ENCODE results near the gene HACD3. TPM values are rescaled to one million over a fixed set of nuclear protein-coding genes. Genes with fewer than 3 reads are reported as not detected.

Gene HACD3
- total and polyA plus RNA-seq, 9 of the 15 experiments (the other 6 are each of a cell fraction or from before 2014, with no cell fraction given) = 48.1 to 117 (median 72.8) TPM

DNA sequence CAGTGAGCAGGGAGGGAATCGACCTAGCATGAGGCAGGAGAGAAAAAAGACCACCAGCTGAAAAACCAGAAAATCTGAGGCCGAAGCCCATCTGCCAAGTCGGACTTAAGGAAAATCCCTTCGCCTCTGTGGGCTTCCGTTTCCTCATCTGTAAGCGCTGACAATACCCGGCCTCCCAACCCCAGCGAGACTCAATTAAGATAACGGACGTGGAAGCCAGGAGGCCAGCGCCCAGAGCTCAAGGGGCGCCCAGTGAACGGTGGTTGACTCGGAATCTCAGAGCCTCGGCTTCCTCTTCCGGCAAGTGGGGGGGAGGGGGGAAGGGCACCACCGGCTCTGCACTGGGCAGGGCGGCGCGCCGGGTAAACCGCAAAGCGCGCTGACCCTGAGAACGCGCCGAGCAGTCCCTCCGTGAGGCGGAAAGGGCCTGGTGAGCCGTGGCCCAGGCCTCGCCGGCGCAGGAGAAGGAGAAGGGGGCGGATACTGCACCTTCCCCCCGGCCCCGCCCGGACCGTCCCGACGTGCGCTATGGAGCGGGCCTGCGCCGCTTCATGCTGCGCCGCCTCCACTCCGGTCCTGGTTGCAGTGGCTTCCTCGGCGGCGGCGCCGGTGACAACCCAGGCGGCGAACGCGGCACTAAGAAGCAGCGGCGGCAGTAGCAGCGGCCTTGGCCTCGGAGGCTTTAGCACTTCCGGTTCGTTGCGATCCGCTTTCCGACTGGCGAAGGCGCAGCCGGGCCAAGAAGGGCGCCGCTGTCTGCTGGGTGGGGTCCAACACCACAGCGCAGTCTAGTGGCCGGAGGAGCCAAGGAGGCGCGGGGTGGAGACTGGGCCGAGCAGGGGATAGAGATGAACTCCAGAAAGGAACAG lies 13.0 kb upstream of the HACD3 start, which contains the start of gene DPP8 (continued):
- TF ChIP-seq, protein P1, sequence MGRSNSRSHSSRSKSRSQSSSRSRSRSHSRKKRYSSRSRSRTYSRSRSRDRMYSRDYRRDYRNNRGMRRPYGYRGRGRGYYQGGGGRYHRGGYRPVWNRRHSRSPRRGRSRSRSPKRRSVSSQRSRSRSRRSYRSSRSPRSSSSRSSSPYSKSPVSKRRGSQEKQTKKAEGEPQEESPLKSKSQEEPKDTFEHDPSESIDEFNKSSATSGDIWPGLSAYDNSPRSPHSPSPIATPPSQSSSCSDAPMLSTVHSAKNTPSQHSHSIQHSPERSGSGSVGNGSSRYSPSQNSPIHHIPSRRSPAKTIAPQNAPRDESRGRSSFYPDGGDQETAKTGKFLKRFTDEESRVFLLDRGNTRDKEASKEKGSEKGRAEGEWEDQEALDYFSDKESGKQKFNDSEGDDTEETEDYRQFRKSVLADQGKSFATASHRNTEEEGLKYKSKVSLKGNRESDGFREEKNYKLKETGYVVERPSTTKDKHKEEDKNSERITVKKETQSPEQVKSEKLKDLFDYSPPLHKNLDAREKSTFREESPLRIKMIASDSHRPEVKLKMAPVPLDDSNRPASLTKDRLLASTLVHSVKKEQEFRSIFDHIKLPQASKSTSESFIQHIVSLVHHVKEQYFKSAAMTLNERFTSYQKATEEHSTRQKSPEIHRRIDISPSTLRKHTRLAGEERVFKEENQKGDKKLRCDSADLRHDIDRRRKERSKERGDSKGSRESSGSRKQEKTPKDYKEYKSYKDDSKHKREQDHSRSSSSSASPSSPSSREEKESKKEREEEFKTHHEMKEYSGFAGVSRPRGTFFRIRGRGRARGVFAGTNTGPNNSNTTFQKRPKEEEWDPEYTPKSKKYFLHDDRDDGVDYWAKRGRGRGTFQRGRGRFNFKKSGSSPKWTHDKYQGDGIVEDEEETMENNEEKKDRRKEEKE (IDR thresholded peaks at IDR 0.05; ENCODE audit: borderline replicate concordance in 1 of 2, control insufficient read depth in 1 of 2, low read depth in 2 of 2, low read length in 1 of 2) = peak in 1 of 2 experiments; percentile 86; a peak in 1 of 4 replicates
- TF ChIP-seq, protein P2, sequence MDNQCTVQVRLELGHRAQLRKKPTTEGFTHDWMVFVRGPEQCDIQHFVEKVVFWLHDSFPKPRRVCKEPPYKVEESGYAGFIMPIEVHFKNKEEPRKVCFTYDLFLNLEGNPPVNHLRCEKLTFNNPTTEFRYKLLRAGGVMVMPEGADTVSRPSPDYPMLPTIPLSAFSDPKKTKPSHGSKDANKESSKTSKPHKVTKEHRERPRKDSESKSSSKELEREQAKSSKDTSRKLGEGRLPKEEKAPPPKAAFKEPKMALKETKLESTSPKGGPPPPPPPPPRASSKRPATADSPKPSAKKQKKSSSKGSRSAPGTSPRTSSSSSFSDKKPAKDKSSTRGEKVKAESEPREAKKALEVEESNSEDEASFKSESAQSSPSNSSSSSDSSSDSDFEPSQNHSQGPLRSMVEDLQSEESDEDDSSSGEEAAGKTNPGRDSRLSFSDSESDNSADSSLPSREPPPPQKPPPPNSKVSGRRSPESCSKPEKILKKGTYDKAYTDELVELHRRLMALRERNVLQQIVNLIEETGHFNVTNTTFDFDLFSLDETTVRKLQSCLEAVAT (IDR thresholded peaks at IDR 0.05) = peak in 1 of 2 experiments; percentile 72; a peak in 2 of 4 replicates
- peak; percentile 38 for TF ChIP-seq MYC (IDR thresholded peaks at IDR 0.05; ENCODE audit: low read depth, low read length)
- TF ChIP-seq MYC (CRISPR knock-in tag; IDR thresholded peaks at IDR 0.05; ENCODE audit: borderline replicate concordance, low read depth) = peak; percentile 85; the same call in 1 of the 2 replicates
- TF ChIP-seq ZKSCAN3 (CRISPR knock-in tag; IDR thresholded peaks at IDR 0.05) = no peak
- TF ChIP-seq ZFX (CRISPR knock-in tag; IDR thresholded peaks at IDR 0.05) = peak; percentile 99
- TF ChIP-seq, protein P3, sequence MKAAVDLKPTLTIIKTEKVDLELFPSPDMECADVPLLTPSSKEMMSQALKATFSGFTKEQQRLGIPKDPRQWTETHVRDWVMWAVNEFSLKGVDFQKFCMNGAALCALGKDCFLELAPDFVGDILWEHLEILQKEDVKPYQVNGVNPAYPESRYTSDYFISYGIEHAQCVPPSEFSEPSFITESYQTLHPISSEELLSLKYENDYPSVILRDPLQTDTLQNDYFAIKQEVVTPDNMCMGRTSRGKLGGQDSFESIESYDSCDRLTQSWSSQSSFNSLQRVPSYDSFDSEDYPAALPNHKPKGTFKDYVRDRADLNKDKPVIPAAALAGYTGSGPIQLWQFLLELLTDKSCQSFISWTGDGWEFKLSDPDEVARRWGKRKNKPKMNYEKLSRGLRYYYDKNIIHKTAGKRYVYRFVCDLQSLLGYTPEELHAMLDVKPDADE (conservative IDR thresholded peaks at IDR 0.05; ENCODE audit: control insufficient read depth, low read depth, low read length) = peak; percentile 83; the same call in 1 of the 2 replicates
- TF ChIP-seq, protein P4, sequence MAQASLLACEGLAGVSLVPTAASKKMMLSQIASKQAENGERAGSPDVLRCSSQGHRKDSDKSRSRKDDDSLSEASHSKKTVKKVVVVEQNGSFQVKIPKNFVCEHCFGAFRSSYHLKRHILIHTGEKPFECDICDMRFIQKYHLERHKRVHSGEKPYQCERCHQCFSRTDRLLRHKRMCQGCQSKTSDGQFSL (CRISPR knock-in tag; IDR thresholded peaks at IDR 0.05) = peak; percentile 100
- TF ChIP-seq, protein P4 (tag; IDR thresholded peaks at IDR 0.05) = peak in 1 of 2 experiments; percentile 95; a peak in 2 of 4 replicates
- TF ChIP-seq TEAD1 (CRISPR knock-in tag; IDR thresholded peaks at IDR 0.05) = peak; percentile 20 to 81; a peak in 2 of 4 replicates
- no peak for TF ChIP-seq SNIP1 (IDR thresholded peaks at IDR 0.05; ENCODE audit: low read depth)
- TF ChIP-seq TEAD4 (IDR thresholded peaks at IDR 0.05; ENCODE audit: low read length) = peak; percentile 23; the same call in 1 of the 2 replicates
- TF ChIP-seq TEAD4 (CRISPR knock-in tag; IDR thresholded peaks at IDR 0.05; ENCODE audit: borderline replicate concordance) = no peak
- 0 out of 2 replicates have a peak, but pooled peaks have one; percentile 3 for TF ChIP-seq ZNF175 (CRISPR knock-in tag; IDR thresholded peaks at IDR 0.05; ENCODE audit: low read depth)

All from K562 (cell line).